Activated naive CD4-positive, alpha-beta T cell treated with anti-CD3 and anti-CD28 coated beads, Interleukin-2, amount 50 U/mL, for 24 hours (primary cell): ENCODE measurements around the gene MAOB.

ENCODE experiments used
- H3K27ac Mint-ChIP-seq: one replicate; pipeline ENCODE4 v1.8.0; 2021; ENCODE audit warnings: mild to moderate bottlenecking, mixed read lengths
- H3K27me3 Mint-ChIP-seq: one replicate; pipeline ENCODE4 v1.8.0; 2021; ENCODE audit warnings: mixed read lengths
- H3K36me3 Mint-ChIP-seq: one replicate; pipeline ENCODE4 v1.8.0; 2021; ENCODE audit warnings: mixed read lengths
- H3K4me1 Mint-ChIP-seq: one replicate; pipeline ENCODE4 v1.8.0; 2021; ENCODE audit warnings: mixed read lengths
- H3K4me3 Mint-ChIP-seq: one replicate; pipeline ENCODE4 v1.8.0; 2021; ENCODE audit warnings: mild to moderate bottlenecking, mixed read lengths
- H3K9me3 Mint-ChIP-seq: one replicate; pipeline ENCODE4 v1.8.0; 2021; ENCODE audit warnings: mixed read lengths

Gene MAOB

GRCh38 chrX:43870011-43870410, 12.2 kb downstream of the MAOB start:
- Mint-ChIP-seq H3K9me3 (peaks cover 4% of the 10 kb centered on the region), H3K4me1 (no peaks in the 10 kb centered on the region), H3K27me3 (peaks cover 2% of the 10 kb centered on the region)

GRCh38 chrX:43868791-43869190, 13.5 kb downstream of the MAOB start:
- no peaks in the 10 kb centered on the region for H3K4me1 Mint-ChIP-seq
- no peak overlapping the region for H3K4me3 Mint-ChIP-seq
- peaks cover 2% of the 10 kb centered on the region for H3K27me3 Mint-ChIP-seq
- H3K36me3 Mint-ChIP-seq = no peaks in the 10 kb centered on the region
- H3K27ac Mint-ChIP-seq = no peak overlapping the region
- peaks cover 4% of the 10 kb centered on the region for H3K9me3 Mint-ChIP-seq

More at GRCh38 chrX:43870011-43870410, 12.2 kb downstream of the MAOB start:
- no peak overlapping the region for H3K27ac Mint-ChIP-seq
- no peaks in the 10 kb centered on the region for H3K36me3 Mint-ChIP-seq
- H3K4me3 Mint-ChIP-seq = no peak overlapping the region

GRCh38 chrX:43866423-43866822, 15.8 kb downstream of the MAOB start:
- no peaks in the 10 kb centered on the region for H3K36me3 Mint-ChIP-seq

GRCh38 chrX:43865791-43866190, 16.5 kb downstream of the MAOB start:
- no peaks in the 10 kb centered on the region for H3K9me3 Mint-ChIP-seq

More at GRCh38 chrX:43866423-43866822, 15.8 kb downstream of the MAOB start:
- no peaks in the 10 kb centered on the region for H3K4me1 Mint-ChIP-seq
- no peak overlapping the region for H3K27ac Mint-ChIP-seq
- H3K4me3 Mint-ChIP-seq = no peak overlapping the region
- H3K9me3 Mint-ChIP-seq = no peaks in the 10 kb centered on the region
- H3K27me3 Mint-ChIP-seq = peaks cover 2% of the 10 kb centered on the region

GRCh38 chrX:43862434-43862833, 19.8 kb downstream of the MAOB start:
- H3K4me3 Mint-ChIP-seq = no peak overlapping the region
- no peaks in the 10 kb centered on the region for H3K36me3 Mint-ChIP-seq
- no peaks in the 10 kb centered on the region for H3K27me3 Mint-ChIP-seq
- H3K9me3 Mint-ChIP-seq = no peaks in the 10 kb centered on the region
- H3K27ac Mint-ChIP-seq = no peak overlapping the region
- no peaks in the 10 kb centered on the region for H3K4me1 Mint-ChIP-seq

More at GRCh38 chrX:43865791-43866190, 16.5 kb downstream of the MAOB start:
- no peak overlapping the region for H3K4me3 Mint-ChIP-seq
- H3K27me3 Mint-ChIP-seq = peaks cover 2% of the 10 kb centered on the region
- H3K36me3 Mint-ChIP-seq = no peaks in the 10 kb centered on the region
- H3K4me1 Mint-ChIP-seq = no peaks in the 10 kb centered on the region
- no peak overlapping the region for H3K27ac Mint-ChIP-seq

GRCh38 chrX:43861750-43862149, 20.5 kb downstream of the MAOB start:
- H3K9me3 Mint-ChIP-seq = no peaks in the 10 kb centered on the region
- no peaks in the 10 kb centered on the region for H3K36me3 Mint-ChIP-seq
- no peaks in the 10 kb centered on the region for H3K27me3 Mint-ChIP-seq
- no peak overlapping the region for H3K27ac Mint-ChIP-seq
- H3K4me3 Mint-ChIP-seq = no peak overlapping the region
- no peaks in the 10 kb centered on the region for H3K4me1 Mint-ChIP-seq

GRCh38 chrX:43860646-43861370, 21.4 kb downstream of the MAOB start:
- H3K4me3 Mint-ChIP-seq = no peak overlapping the region

GRCh38 chrX:43853225-43853828, 28.9 kb downstream of the MAOB start:
- Mint-ChIP-seq H3K4me3 (no peak overlapping the region), H3K9me3 (no peaks in the 10 kb centered on the region), H3K36me3 (no peaks in the 10 kb centered on the region), H3K4me1 (no peaks in the 10 kb centered on the region), H3K27me3 (no peaks in the 10 kb centered on the region), H3K27ac (no peak overlapping the region)

More at GRCh38 chrX:43860646-43861370, 21.4 kb downstream of the MAOB start:
- no peak overlapping the region for H3K27ac Mint-ChIP-seq
- no peaks in the 10 kb centered on the region for H3K36me3 Mint-ChIP-seq
- no peaks in the 10 kb centered on the region for H3K9me3 Mint-ChIP-seq
- no peaks in the 10 kb centered on the region for H3K27me3 Mint-ChIP-seq
- H3K4me1 Mint-ChIP-seq = no peaks in the 10 kb centered on the region

GRCh38 chrX:43850629-43851028, 31.6 kb downstream of the MAOB start:
- no peaks in the 10 kb centered on the region for H3K9me3 Mint-ChIP-seq
- no peaks in the 10 kb centered on the region for H3K27me3 Mint-ChIP-seq
- no peak overlapping the region for H3K27ac Mint-ChIP-seq
- no peaks in the 10 kb centered on the region for H3K36me3 Mint-ChIP-seq
- H3K4me3 Mint-ChIP-seq = no peak overlapping the region
- no peaks in the 10 kb centered on the region for H3K4me1 Mint-ChIP-seq

- Mint-ChIP-seq H3K27me3 (no peaks in the 10 kb centered on the region), H3K27ac (no peak overlapping the region), H3K4me3 (no peak overlapping the region), H3K9me3 (no peaks in the 10 kb centered on the region), H3K36me3 (no peaks in the 10 kb centered on the region), H3K4me1 (no peaks in the 10 kb centered on the region)
These were observed 33.1 kb downstream of the MAOB start for GRCh38 chrX:43849173-43849572.

GRCh38 chrX:43847352-43847751, 34.9 kb downstream of the MAOB start:
- Mint-ChIP-seq H3K27me3 (no peaks in the 10 kb centered on the region), H3K27ac (no peak overlapping the region), H3K9me3 (no peaks in the 10 kb centered on the region), H3K4me3 (no peak overlapping the region), H3K4me1 (no peaks in the 10 kb centered on the region), H3K36me3 (no peaks in the 10 kb centered on the region)

- H3K27ac Mint-ChIP-seq = no peak overlapping the region
- H3K27me3 Mint-ChIP-seq = no peaks in the 10 kb centered on the region
- no peak overlapping the region for H3K4me3 Mint-ChIP-seq
- H3K9me3 Mint-ChIP-seq = no peaks in the 10 kb centered on the region
- H3K36me3 Mint-ChIP-seq = no peaks in the 10 kb centered on the region
- no peaks in the 10 kb centered on the region for H3K4me1 Mint-ChIP-seq
These were observed 35.7 kb downstream of the MAOB start for GRCh38 chrX:43846558-43846957.

GRCh38 chrX:43845776-43846175, 36.5 kb downstream of the MAOB start:
- Mint-ChIP-seq H3K4me3 (no peak overlapping the region), H3K4me1 (no peaks in the 10 kb centered on the region), H3K27me3 (no peaks in the 10 kb centered on the region), H3K9me3 (no peaks in the 10 kb centered on the region), H3K27ac (no peak overlapping the region), H3K36me3 (no peaks in the 10 kb centered on the region)

GRCh38 chrX:43840265-43840664, 42.0 kb downstream of the MAOB start:
- Mint-ChIP-seq H3K4me3 (no peak overlapping the region), H3K27ac (no peak overlapping the region), H3K9me3 (no peaks in the 10 kb centered on the region), H3K27me3 (no peaks in the 10 kb centered on the region), H3K4me1 (no peaks in the 10 kb centered on the region), H3K36me3 (no peaks in the 10 kb centered on the region)

GRCh38 chrX:43836435-43837184, 45.6 kb downstream of the MAOB start:
- Mint-ChIP-seq H3K27me3 (no peaks in the 10 kb centered on the region), H3K27ac (no peak overlapping the region), H3K4me3 (no peak overlapping the region), H3K9me3 (no peaks in the 10 kb centered on the region), H3K4me1 (no peaks in the 10 kb centered on the region), H3K36me3 (no peaks in the 10 kb centered on the region)

- Mint-ChIP-seq H3K9me3 (no peaks in the 10 kb centered on the region), H3K27me3 (no peaks in the 10 kb centered on the region), H3K36me3 (no peaks in the 10 kb centered on the region), H3K27ac (no peak overlapping the region), H3K4me1 (no peaks in the 10 kb centered on the region), H3K4me3 (no peak overlapping the region)
These were observed 46.7 kb downstream of the MAOB start for GRCh38 chrX:43835559-43835958.
